Osteoblast (primary cell): ENCODE results near the gene LEO1. TPM values are rescaled to one million over a fixed set of nuclear protein-coding genes. Genes with fewer than 3 reads are reported as not detected.

Source experiments
- DNase-seq: peaks from one replicate; pipeline ENCODE4 v3.0.0; 2011; ENCODE audit warnings: low spot score, mixed read lengths; ENCODE audit not compliant: insufficient read length; ENCODE audit errors: missing footprints
- H2AFZ ChIP-seq: 2 replicates; pipeline ENCODE4 v1.6.0; 2011; ENCODE audit warnings: mild to moderate bottlenecking, low read length
- H3K27ac ChIP-seq: 2 replicates; pipeline ENCODE4 v1.5.1; 2011; ENCODE audit warnings: mild to moderate bottlenecking, low read depth, low read length, moderate library complexity
- H3K27me3 ChIP-seq: 2 replicates; pipeline ENCODE4 v1.6.0; 2012; ENCODE audit warnings: mild to moderate bottlenecking, control low read depth, inconsistent platforms, low read length, moderate library complexity; ENCODE audit not compliant: insufficient read depth
- H3K36me3 ChIP-seq: 2 replicates; pipeline ENCODE4 v1.5.1; 2011; ENCODE audit warnings: mild to moderate bottlenecking, low read length, control low read depth, moderate library complexity; ENCODE audit not compliant: insufficient read depth
- H3K4me1 ChIP-seq: 2 replicates; pipeline ENCODE4 v1.5.1; 2011; ENCODE audit warnings: mild to moderate bottlenecking, low read length, control low read depth, moderate library complexity; ENCODE audit not compliant: insufficient read depth
- H3K4me2 ChIP-seq: 2 replicates; pipeline ENCODE4 v1.6.0; 2011; ENCODE audit warnings: mild to moderate bottlenecking, low read length; ENCODE audit not compliant: insufficient read depth
- H3K4me3 ChIP-seq: fragments of 200-600 bp; sonication (generic); 3 replicates; pipeline ENCODE4 v1.5.1; 2012; ENCODE audit warnings: mild to moderate bottlenecking, low read length, inconsistent platforms; ENCODE audit not compliant: insufficient read depth
- H3K79me2 ChIP-seq: 2 replicates; pipeline ENCODE4 v1.6.0; 2012; ENCODE audit warnings: mild to moderate bottlenecking, low read length, control low read depth, inconsistent platforms; ENCODE audit not compliant: insufficient read depth
- H3K9me3 ChIP-seq: 2 replicates; pipeline ENCODE4 v1.5.1; 2011; ENCODE audit warnings: low read depth, low read length, control low read depth
- H4K20me1 ChIP-seq: 2 replicates; pipeline ENCODE4 v1.6.0; 2012; ENCODE audit warnings: mild to moderate bottlenecking, low read length, control low read depth; ENCODE audit not compliant: insufficient read depth
- total RNA-seq: library from RNA; depleted of rRNA; stranded (reverse); fragments of >200 nt; gene quantifications from 2 replicates; pipeline ENCODE4 v1.2.3, GENCODE V29; 2012
- TF ChIP-seq, protein P1 (sequence below): IDR thresholded peaks from 2 replicates; pipeline ENCODE4 v1.5.1; 2011; ENCODE audit warnings: mild to moderate bottlenecking, low read depth, low read length, moderate library complexity; ENCODE audit errors: extremely low read depth

LEO1 gene
- total RNA-seq, 1 donor: 16.3 TPM

DNA sequence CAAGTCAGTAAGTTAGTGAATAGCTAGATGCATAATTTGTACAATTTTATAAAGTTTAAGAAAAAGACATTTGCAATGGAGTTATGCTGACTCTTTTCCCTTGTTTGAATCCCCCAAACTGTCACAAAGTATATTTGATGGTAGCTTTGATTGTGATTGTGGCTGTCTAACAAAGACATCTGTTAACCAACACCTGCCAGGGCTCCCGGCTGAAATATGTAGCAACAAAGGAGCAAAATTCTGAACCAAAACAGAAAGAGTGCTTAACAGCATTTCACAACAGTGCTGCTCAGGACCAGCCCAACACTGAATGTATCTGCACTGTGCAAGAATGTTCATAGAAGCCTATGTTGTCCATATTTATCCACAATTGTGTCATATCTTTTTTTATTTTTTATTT lies 39.4 kb downstream of the LEO1 start:
- TF ChIP-seq, protein P1, sequence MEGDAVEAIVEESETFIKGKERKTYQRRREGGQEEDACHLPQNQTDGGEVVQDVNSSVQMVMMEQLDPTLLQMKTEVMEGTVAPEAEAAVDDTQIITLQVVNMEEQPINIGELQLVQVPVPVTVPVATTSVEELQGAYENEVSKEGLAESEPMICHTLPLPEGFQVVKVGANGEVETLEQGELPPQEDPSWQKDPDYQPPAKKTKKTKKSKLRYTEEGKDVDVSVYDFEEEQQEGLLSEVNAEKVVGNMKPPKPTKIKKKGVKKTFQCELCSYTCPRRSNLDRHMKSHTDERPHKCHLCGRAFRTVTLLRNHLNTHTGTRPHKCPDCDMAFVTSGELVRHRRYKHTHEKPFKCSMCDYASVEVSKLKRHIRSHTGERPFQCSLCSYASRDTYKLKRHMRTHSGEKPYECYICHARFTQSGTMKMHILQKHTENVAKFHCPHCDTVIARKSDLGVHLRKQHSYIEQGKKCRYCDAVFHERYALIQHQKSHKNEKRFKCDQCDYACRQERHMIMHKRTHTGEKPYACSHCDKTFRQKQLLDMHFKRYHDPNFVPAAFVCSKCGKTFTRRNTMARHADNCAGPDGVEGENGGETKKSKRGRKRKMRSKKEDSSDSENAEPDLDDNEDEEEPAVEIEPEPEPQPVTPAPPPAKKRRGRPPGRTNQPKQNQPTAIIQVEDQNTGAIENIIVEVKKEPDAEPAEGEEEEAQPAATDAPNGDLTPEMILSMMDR: no peak
- no peak for DNase-seq
- Histone ChIP-seq H3K27me3 (no peaks in the 10 kb centered on the region), H2AFZ (no peak overlapping the region), H3K4me2 (no peak overlapping the region), H3K79me2 (no peaks in the 10 kb centered on the region), H3K4me3 (no peak overlapping the region), H4K20me1 (no peaks in the 10 kb centered on the region), H3K36me3 (peaks cover 30% of the 10 kb centered on the region), H3K27ac (no peak overlapping the region), H3K9me3 (no peaks in the 10 kb centered on the region), H3K4me1 (no peaks in the 10 kb centered on the region)

DNA sequence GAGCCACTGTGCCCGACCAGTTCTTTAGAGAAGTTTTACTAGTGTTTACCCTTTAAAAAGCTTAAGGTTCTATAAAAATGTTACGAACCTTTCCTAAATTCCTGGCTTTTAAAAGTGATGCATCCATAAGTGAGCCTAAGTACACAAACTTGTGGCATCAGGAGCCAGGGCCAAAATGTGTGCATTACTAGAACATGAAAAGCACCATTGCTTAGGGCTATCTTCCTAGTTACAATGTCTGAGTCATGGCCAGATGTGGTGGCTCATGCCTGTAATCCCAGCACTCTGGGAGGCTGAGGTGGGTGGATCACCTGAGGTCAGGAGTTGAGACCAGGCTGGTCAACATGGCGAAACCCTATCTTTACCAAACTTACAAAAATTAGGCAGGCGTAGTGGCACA lies 39.9 kb downstream of the LEO1 start:
- H3K27me3 ChIP-seq: no peaks in the 10 kb centered on the region
- no peak overlapping the region for H3K4me2 ChIP-seq
- H3K79me2 ChIP-seq: no peaks in the 10 kb centered on the region
- H2AFZ ChIP-seq: no peak overlapping the region
- H3K27ac ChIP-seq: no peak overlapping the region
- peaks cover 29% of the 10 kb centered on the region for H3K36me3 ChIP-seq
- TF ChIP-seq, protein P1: no peak
- no peak overlapping the region for H3K4me3 ChIP-seq
- H4K20me1 ChIP-seq: no peaks in the 10 kb centered on the region
- no peak for DNase-seq
- H3K4me1 ChIP-seq: no peaks in the 10 kb centered on the region
- H3K9me3 ChIP-seq: no peaks in the 10 kb centered on the region

DNA sequence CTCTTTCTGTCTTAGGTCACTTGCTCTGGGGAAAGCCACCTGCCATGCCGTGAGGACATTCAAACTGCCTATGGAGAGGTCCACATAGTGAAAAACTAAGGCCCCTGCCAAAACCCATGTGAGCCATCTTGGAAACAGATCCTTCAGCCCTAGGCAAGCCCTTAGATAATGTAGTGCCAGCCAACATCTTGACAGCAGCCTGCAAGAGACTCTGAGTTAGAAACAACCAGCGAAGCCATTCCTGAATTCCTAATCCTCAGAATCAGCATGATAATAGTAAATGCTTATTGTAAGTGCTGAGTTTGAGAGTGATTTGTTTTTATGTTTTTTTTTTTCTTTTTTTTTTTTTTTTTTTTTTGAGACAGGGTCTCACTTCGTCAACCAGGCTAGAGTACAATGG lies 40.6 kb downstream of the LEO1 start:
- no peaks in the 10 kb centered on the region for H4K20me1 ChIP-seq
- H3K9me3 ChIP-seq: no peaks in the 10 kb centered on the region
- H3K79me2 ChIP-seq: no peaks in the 10 kb centered on the region
- H3K4me3 ChIP-seq: no peak overlapping the region
- DNase-seq: no peak
- H3K27me3 ChIP-seq: no peaks in the 10 kb centered on the region
- no peak overlapping the region for H3K4me2 ChIP-seq
- no peak overlapping the region for H2AFZ ChIP-seq
- TF ChIP-seq, protein P1: no peak
- peaks cover 25% of the 10 kb centered on the region for H3K36me3 ChIP-seq
- H3K27ac ChIP-seq: no peak overlapping the region
- H3K4me1 ChIP-seq: no peaks in the 10 kb centered on the region

DNA sequence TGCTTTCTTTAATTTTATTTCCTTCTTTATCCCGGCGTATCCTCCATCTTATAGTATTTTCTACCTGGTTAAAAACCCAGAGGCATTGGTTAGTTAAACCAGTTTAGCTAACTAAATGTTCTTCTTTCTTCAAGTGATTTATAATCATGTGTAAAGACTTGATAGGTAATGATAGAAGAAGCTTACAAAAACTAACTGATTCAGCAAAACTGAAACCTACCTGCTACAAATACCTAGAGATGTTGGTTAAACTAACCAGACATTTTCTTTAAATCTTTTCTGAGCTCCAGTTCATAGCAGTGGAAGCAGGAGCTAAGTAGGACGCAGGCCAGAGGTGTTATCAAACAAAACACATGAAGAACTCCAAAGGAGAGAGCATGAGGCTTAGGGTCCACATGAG lies 44.8 kb downstream of the LEO1 start:
- no peak overlapping the region for H3K4me3 ChIP-seq
- no peaks in the 10 kb centered on the region for H3K27me3 ChIP-seq
- H3K27ac ChIP-seq: no peak overlapping the region
- H4K20me1 ChIP-seq: no peaks in the 10 kb centered on the region
- no peak overlapping the region for H3K4me2 ChIP-seq
- no peaks in the 10 kb centered on the region for H3K79me2 ChIP-seq
- no peak overlapping the region for H2AFZ ChIP-seq
- DNase-seq: no peak
- H3K36me3 ChIP-seq: peaks cover 36% of the 10 kb centered on the region
- H3K9me3 ChIP-seq: no peaks in the 10 kb centered on the region
- TF ChIP-seq, protein P1: no peak
- H3K4me1 ChIP-seq: no peaks in the 10 kb centered on the region
